ENCODE measurements around the gene CACNA1G. TPM values are rescaled to one million over a fixed set of nuclear protein-coding genes. Genes with fewer than 3 reads are reported as not detected.

The CACNA1G gene
- total and polyA plus RNA-seq, 8 donors, result 0.50 to 38.2 (median 19.5) TPM

DNA sequence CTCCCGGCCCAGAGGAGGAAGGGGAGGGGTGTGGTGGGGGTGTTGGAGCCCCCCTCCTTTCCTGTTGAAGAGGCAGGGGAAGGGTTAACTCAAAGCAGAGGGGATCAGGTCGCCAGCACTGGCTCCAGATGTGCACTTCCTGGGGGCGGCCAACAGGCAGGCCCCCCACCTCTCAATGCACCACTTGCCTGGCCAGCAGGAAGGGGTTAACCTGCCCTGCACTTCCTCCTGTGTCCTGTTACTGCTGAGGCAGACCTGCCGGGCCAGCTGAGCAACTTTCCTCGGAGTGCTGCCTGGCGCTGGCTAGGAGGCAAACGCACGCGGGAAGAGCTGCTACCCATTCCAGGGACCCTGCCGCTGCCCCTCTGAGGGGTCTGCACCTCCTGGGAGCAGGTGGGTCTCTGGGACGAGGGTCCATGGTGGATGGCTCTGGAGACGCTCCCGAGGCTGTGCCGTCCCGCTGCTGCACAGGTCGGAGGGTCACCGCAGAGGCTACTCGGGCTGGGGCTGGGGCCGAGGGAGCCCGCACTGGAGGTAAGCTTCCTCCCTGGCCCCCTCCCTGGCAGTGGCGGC lies 28.0 kb upstream of the CACNA1G start, which contains the start of gene EPN3:
Gene EPN3, plus strand, starts transcription at position 284 of the 573 bp plus-strand sequence. CDS start 3,822 bp downstream, outside the sequence.
- intact Hi-C loops (cut with DNase I), result no loop called here
- Histone ChIP-seq H3K27ac (no peak within 1 kb of the TSS), H3K9me3 (no peaks in the 10 kb centered on the region), H3K4me3 (peak within 1 kb of the TSS in 1 of 2 donors; percentile 18), H3K27me3 (peaks cover 15 to 62% of the 10 kb centered on the region in 2 donors), H3K4me1 (peaks cover 10 to 23% of the 10 kb centered on the region in 2 donors), H3K36me3 (no peaks in the 10 kb centered on the region)
- ATAC-seq (peak; percentile 81), DNase-seq (peak in 3 of 4 donors; percentile 71 to 86 (median 76))
- TF ChIP-seq, protein P1, sequence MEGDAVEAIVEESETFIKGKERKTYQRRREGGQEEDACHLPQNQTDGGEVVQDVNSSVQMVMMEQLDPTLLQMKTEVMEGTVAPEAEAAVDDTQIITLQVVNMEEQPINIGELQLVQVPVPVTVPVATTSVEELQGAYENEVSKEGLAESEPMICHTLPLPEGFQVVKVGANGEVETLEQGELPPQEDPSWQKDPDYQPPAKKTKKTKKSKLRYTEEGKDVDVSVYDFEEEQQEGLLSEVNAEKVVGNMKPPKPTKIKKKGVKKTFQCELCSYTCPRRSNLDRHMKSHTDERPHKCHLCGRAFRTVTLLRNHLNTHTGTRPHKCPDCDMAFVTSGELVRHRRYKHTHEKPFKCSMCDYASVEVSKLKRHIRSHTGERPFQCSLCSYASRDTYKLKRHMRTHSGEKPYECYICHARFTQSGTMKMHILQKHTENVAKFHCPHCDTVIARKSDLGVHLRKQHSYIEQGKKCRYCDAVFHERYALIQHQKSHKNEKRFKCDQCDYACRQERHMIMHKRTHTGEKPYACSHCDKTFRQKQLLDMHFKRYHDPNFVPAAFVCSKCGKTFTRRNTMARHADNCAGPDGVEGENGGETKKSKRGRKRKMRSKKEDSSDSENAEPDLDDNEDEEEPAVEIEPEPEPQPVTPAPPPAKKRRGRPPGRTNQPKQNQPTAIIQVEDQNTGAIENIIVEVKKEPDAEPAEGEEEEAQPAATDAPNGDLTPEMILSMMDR (IDR thresholded peaks at IDR 0.05), result no peak

DNA sequence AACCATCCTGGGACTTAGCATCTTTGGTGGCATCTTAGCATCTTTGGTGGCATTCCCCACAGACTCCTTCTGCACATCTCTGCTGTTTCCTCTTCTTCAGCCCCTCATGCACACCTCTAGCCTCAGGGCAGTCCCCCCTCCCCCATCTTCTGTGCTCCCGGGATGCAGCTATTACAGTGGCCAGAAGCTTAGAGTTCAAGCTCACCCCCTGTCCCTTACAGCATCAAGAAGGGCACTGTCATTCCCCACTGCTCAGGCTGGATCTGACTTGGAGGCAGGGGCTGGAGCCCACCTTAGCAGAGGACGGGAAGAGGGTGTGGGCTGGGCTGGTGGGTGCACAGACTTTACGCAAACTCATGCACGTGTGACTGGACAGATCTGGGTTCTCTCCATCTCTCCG lies 27.3 kb upstream of the CACNA1G start:
- H3K27ac ChIP-seq, result no peak overlapping the region
- peaks cover 15 to 62% of the 10 kb centered on the region in 2 donors for H3K27me3 ChIP-seq
- H3K4me1 ChIP-seq, result peaks cover 10 to 23% of the 10 kb centered on the region in 2 donors
- TF ChIP-seq, protein P1 (IDR thresholded peaks at IDR 0.05), result no peak
- H3K36me3 ChIP-seq, result no peaks in the 10 kb centered on the region
- no peak overlapping the region for H3K4me3 ChIP-seq
- intact Hi-C loops (cut with DNase I), result no loop called here
- no peak for DNase-seq
- ATAC-seq, result peak; percentile 21
- no peaks in the 10 kb centered on the region for H3K9me3 ChIP-seq

DNA sequence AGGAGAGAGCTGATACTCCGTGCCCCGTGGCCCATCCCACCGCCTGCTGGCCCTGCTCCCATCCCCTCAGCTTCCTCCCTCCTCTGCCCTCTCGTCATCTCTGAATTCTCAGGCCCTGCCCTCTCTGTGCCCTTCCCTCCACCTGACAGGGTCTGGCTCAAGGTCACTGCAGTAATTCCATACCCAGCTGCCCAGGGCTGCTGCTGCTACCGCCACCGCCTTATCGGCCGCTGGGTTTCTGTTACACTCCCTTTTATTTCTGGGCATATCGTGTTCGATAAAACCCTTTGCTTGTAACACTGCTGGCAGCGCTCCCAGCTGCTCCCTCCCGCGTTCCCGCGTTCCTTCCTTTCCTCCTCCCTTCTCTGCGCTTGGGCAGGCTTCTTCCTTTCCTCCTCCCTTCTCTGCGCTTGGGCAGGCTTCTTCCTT lies 26.8 kb upstream of the CACNA1G start:
- Histone ChIP-seq H3K4me1 (peaks cover 10 to 23% of the 10 kb centered on the region in 2 donors), H3K27ac (peak overlapping the region in 1 of 2 donors; percentile 62), H3K27me3 (peaks cover 15 to 62% of the 10 kb centered on the region in 2 donors), H3K9me3 (no peaks in the 10 kb centered on the region), H3K36me3 (no peaks in the 10 kb centered on the region), H3K4me3 (peak overlapping the region in 1 of 2 donors; percentile 11)
- intact Hi-C loops (cut with DNase I), result no loop called here
- DNase-seq (peak in 2 of 4 donors; percentile 60 to 62), ATAC-seq (peak; percentile 70)
- TF ChIP-seq, protein P1 (IDR thresholded peaks at IDR 0.05), result no peak

DNA sequence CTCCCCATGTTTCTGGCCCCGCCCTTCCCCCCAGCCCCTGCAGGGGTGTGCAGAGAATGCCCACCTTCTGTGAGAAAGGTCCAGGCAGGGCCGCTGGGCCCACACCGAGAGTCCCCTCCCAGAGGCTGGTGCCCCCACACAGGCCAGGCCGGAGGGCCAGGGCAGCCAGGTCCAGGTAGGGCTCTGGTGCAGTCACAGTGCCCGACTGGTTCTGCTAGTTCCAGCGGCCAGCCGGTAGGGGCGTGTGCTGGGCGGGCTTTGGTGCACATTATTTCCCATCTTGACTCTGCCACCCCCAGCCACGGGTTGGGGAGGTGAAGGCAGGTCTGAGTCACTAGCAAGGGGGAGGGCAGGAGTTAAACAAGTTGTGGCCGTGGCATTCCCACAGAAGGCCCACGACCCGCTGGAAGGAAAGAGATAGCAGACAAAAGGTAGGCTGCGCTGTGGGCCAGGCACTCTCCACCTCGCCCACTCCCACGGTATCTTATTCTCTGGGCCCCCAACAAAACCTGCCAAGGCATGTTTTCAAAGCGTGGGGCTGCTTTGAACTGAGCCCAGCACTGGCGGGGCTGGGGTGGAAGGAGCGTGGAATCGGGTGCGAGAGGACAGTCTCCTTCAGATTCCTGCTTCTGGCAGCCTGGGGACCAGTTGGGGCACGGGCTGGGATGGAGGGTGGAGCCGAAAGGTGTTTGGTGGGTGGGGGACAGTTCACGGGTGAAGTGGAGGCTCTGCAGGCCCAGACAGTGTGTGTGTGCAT lies 26.1 kb upstream of the CACNA1G start:
- peaks cover 15 to 58% of the 10 kb centered on the region in 2 donors for H3K27me3 ChIP-seq
- H3K4me3 ChIP-seq, result peak overlapping the region in 1 of 2 donors; percentile 11
- H3K9me3 ChIP-seq, result no peaks in the 10 kb centered on the region
- DNase-seq (peak in 2 of 4 donors; percentile 66 to 80), ATAC-seq (peak; percentile 85)
- no peaks in the 10 kb centered on the region for H3K36me3 ChIP-seq
- H3K4me1 ChIP-seq, result peaks cover 10 to 23% of the 10 kb centered on the region in 2 donors
- intact Hi-C loops (cut with DNase I), result no loop called here
- peak overlapping the region in 1 of 2 donors; percentile 62 for H3K27ac ChIP-seq
- TF ChIP-seq, protein P1 (IDR thresholded peaks at IDR 0.05), result peak in 1 of 2 donors; percentile 20

DNA sequence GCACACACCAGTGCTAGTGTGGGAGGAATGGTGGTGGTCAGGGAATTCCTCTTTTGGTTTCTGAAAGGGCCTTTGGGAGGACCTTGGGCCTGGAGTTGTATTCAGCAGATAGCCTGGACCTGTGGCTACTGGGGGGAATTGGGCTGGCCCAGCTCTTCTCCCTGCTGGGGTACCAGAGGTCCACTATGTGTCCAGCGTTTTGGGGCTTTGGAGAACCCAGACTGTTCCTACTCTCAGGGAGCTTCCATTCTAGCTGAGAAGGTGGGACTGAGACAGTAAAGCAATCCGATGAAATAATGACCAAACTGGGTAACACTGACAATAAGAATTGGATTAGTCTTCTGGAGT lies 25.6 kb upstream of the CACNA1G start:
- Histone ChIP-seq H3K27ac (no peak overlapping the region), H3K9me3 (no peaks in the 10 kb centered on the region), H3K27me3 (peaks cover 15 to 52% of the 10 kb centered on the region in 2 donors), H3K4me3 (no peak overlapping the region), H3K36me3 (no peaks in the 10 kb centered on the region), H3K4me1 (peaks cover 10 to 23% of the 10 kb centered on the region in 2 donors)
- DNase-seq, result no peak
- TF ChIP-seq, protein P1 (IDR thresholded peaks at IDR 0.05), result no peak
- intact Hi-C loops (cut with DNase I), result no loop called here
- no peak for ATAC-seq

Data from left lung (tissue), 10 donors.